Cerebellar cortex (tissue), 1 donor: ENCODE data around the gene XXYLT1.
"Not testable (repeated sequence)": the region's sequence is repeated elsewhere in the genome, so short reads cannot be mapped to it uniquely, and the experiment has no call there.

Experiments
- DNase-seq: peaks from one replicate; pipeline ENCODE4 v3.0.0-alpha.2; 2015; ENCODE audit warnings: low spot score

XXYLT1 gene

DNA sequence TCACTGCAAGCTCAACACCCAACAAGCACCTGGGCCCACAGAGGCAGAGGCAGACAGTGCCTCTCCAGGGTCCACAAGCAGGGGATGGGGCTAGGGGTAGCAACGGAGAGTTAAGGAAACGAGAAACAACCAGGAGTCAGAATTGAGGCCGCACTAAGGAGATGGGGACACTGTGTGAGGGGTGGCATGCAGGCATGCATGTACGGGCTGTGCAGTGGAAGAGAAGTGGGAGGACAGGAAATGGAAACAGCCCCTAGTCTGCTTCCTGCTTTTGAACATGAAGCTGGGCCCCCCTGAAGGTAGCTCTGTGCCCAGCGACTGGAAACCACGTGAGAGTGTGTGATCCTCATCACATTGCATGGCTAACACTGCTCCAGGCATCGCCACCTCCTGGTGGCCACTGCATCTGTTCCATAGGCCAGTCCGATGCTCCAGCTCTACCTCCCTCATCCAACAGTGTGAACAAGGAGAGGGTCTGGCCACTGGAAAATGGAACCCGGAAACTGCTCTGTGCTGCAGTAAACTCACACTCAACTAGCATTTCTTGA lies 44.0 kb downstream of the XXYLT1 start:
- no peak for DNase-seq

DNA sequence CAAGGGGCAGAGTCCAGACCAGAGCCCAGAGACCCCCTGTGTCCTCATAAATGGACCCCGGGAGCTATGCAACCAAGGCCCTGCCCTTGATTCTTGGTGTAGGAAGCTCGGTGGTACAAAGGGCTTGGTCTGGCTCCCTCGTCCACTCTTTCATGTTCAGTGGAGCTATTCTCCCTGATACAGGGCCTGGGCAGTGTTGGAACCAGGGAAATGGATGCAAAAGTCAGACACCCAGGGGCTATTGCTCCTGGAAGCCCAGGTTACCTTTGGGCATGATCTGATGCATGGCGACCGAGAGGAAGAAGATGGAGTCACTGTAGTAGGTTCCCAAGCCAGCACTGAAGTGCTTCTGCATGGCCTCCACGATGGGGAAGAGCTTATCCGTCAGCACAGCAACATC lies 44.5 kb downstream of the XXYLT1 start:
- DNase-seq, result no peak

DNA sequence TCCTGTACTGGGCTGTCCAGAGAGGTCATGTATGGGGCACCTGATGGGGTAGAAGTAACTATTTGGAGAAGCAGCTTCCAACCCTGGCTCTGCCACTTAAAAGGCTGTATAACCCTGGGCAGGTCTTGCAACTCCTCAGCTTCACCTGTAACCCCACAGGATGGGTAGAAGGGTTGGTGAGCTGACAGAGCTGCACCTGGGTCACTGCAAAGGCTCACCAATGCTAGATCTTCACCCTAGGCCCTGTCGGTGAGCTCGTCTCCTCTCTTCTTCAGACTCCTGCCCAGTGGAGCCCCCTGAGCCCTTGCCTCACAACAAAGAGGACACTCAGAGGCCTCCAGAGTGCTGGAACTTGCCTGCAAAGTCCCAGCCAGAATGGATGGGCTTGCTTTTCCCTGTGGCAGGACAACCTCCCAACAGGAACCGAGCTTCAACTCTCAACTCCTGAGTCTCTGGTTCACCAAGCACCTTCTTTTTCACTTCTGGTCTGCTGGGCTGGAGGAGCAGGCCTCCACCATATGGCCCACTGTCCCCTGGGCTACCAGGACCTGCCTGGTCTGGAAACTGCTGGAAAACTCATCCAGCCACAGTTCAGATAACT lies 45.9 kb downstream of the XXYLT1 start:
- DNase-seq, result no peak

DNA sequence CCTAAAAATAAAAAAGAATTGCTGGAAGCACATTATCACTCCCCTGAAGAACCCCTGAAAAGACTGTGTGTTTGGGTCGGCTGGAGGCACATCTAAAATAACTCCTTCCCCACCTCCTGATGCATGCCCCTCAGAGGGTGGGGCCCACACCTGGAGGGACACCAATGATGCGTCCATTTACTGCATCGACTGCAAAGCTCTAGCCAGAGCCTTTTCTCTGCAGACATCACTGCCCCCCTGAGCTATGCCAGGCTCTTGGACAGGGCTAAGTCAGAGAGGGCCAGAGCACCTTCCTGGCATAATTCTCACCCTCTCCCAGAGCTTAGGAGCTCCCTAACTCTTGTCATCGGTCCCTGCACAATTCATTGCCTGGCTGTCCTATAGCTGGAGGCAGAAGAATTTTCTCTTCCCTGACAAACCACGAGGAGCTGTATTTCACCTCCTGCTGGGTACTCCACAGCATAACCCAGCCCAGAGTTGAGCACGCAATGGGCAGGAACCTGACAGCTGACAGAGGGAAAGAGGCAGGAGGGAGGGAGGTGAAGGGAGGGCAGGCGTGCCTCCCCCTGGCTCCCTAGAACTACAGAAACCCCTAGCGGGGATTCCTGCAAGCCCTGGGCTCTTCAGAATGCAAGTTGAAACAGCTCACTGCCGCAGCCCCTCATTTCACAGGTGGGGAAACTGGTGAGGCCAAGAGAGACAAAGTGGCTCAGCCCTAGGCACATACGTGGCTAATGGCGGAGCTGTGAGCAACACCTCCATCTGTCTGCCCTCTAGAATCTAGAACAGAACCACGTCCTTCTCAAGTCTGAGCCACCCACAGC lies 46.6 kb downstream of the XXYLT1 start:
- DNase-seq, result no peak

DNA sequence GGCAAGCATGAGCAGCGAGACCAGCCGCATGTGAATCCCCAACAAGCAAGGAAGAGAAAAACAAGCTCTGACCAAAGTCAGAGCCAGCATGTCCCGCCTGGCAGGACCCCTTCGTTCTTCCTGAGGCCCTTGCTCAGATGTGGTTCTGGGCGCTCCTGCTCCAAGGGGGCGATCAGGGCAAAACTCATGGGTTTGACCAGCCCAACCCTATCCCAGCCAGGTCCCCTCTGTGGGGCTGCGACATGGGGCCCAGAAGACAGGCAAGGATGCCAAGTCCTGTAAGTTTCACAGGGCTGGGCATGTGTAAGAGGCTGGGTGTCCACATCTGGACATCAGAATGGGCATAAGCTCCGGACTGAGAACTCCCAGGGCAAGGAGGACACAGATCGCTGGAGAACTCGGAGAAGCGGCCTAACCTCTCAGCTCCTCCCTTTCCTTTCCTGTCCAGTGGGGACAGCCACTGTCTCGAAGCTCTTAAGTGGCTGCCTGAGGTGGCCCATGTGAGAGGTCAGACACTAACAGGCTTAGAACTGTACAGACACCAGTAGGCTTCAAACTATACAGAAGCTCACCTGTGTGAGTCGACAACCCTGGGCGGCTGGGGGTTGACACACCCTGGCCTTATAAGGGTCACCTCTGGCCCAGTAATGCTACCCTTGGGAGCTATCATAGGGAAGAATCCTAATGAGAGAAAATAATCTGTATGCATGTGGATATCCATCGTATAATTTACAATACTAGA lies 48.9 kb downstream of the XXYLT1 start:
- no peak for DNase-seq

DNA sequence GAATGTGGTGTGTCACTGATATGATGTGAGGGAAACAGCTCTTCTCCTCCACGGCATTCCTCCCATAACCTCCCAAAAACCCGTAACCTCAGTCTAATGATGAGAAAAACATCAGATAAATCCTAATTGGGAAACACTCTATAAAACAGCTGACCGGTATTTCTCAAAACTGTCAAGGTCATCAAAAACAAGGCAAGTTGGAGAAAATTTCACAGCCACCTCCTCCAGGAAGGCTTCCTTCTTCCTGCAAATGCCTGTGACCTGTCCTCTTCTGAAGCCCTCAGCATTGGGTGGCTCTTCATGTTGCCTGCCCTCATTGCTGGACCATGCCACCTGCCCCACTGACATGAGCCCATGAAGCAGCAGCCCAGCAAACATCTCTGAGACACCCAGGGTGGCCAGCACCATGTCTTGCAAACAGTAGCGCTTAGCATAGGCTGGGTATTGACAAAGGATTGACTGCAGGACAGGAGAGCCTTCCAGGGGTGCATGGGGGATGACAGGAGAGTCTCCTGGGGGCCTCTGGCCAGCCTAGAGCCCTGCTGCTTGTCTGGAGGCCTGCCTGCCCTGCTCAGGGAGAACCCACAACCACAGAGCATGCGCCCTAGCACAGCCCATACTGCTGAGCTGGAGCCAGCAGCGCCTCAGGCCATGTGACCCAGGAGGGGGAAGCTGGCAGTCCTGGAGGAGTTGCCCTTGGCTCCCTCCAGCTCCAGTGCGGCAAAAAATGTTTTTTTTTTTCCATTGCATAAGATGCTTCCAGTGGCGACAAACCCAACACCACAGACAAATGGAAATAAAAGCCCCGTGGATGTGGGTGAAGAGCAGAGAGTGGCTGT lies 49.7 kb downstream of the XXYLT1 start:
- no peak for DNase-seq

DNA sequence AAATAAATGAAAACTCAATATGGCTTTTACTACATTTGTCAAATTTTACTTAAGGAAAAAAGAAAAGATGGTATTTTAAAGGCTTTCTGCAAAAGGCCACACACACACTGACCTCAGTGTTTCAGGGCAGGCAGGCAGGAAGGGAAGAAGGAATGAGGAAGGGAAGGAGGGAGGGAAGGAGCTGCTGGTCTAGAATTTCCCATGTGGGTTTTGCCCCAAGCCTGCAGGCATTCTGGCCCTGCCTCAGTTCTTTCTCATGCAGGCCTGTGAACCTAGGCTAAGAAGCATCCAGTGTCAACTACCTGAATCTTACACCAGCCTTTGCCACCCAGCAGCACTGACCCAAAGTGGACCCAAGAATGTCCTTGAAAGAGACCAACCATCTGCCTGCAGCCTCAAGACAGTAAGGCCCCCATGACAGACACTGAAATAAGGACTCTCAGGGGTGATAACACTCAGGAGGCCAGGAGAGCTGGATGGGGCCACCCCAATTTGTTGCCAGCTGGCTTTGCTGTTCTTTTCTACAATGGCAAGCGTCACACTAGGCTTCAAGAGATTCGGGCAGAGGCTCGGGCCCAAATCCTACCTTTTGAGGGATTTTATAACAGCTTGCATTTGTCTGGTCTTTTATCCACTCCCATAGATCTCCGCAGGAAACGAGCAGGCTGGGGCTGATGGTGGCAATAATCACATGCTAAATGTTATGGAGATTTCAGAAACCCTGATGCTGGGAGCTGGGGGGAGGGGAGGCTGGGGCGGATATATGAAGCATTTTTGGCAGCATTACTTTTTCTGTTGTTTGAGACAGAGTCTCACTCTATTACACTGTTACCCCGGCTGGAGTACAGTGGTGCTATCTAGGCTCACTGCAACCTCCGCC lies 51.4 kb downstream of the XXYLT1 start:
- DNase-seq, result no peak

DNA sequence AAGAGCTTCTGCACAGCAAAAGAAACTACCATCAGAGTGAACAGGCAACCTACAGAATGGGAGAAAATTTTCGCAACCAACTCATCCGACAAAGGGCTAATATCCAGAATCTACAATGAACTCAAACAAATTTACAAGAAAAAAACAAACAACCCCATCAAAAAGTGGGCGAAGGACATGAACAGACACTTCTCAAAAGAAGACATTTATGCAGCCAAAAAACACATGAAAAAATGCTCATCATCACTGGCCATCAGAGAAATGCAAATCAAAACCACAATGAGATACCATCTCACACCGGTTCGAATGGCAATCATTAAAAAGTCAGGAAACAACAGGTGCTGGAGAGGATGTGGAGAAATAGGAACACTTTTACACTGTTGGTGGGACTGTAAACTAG lies 52.6 kb downstream of the XXYLT1 start:
- not testable (repeated sequence) for DNase-seq

DNA sequence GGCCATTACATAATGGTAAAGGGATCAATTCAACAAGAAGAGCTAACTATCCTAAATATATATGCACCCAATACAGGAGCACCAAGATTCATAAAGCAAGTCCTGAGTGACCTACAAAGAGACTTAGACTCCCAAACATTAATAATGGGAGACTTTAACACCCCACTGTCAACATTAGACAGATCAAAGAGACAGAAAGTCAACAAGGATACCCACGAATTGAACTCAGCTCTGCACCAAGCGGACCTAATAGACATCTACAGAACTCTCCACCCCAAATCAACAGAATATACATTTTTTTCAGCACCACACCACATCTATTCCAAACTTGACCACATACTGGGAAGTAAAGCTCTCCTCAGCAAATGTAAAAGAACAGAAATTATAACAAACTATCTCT lies 55.4 kb downstream of the XXYLT1 start:
- DNase-seq, result not testable (repeated sequence)

DNA sequence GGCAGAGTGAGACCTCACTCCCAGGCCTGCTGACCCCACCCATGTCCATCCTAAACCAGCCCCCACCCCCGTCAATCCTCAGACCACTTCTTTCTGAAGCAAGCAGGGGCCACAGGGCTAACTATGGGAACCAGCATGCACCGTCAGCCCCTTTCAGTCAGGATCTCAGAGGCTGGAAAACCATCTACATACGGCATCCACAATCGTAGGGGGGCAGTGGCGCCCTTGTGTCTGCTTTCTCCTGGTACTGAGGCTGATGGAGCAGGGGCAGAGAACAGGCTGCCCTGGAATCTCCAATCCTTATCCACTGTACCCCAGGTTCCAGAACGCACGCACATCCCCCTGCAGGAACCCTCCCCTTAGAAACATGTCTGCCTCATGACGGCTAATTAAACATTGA lies 56.6 kb downstream of the XXYLT1 start:
- DNase-seq, result no peak

DNA sequence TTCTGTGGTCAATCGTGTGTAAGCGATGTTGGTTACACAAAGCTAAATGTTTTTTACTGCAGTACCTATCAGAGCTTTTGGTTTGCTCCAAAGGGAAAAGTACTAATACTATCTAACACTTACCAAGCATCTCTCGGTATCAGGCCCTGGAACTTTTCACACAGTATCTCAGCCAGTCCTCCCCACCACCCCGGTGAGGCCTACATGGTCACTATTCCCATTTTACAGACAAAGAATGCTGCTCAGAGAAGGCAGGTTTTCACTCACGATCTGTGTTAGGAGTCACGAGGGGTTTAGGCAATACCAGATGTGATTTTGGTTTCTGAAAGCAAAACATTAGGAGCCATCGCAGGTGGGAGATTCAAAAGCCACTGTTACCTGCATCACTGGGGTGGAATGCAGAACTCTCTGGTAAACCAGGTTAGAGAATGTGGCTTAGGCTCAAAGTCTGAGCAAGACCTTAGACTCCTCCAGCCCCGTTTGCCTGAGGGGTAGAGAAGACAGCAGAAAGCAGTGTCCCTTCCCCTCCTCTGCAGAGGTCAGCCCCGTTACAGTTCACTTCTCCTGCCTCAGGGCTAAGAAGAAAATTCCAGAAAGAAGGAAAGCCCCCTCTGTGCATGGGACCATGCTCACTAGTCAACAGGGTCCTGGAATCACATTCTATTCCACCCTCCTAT lies 57.2 kb downstream of the XXYLT1 start:
- no peak for DNase-seq

DNA sequence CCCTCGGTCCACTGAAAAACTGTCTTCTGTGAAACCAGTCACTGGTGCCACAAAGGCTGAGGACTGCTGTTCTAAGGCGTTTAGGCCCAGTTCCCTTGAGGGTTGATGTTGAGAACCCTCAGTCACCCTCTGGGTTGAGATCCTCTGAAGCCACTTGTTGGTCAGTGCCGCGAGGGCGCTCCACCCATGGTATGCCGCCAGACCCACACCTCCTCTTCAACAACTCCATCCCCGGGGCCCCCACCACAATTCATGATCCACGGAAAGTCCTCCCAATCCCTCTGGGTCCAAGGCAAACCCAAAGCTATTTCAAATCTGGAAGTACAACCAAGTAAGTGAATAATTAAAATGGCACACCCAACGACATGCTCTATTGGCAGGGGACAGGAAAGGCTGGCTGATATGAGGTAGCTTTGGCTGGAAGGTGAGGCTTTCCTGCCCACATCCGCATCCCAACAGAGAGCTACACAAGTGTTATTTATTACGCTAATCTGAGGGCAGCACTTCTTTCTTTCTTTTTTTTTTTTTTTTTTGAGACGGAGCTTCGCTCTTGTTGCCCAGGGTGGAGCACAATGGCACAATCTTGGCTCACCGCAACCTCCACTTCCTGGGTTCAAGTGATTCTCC lies 58.1 kb downstream of the XXYLT1 start:
- DNase-seq, result no peak

DNA sequence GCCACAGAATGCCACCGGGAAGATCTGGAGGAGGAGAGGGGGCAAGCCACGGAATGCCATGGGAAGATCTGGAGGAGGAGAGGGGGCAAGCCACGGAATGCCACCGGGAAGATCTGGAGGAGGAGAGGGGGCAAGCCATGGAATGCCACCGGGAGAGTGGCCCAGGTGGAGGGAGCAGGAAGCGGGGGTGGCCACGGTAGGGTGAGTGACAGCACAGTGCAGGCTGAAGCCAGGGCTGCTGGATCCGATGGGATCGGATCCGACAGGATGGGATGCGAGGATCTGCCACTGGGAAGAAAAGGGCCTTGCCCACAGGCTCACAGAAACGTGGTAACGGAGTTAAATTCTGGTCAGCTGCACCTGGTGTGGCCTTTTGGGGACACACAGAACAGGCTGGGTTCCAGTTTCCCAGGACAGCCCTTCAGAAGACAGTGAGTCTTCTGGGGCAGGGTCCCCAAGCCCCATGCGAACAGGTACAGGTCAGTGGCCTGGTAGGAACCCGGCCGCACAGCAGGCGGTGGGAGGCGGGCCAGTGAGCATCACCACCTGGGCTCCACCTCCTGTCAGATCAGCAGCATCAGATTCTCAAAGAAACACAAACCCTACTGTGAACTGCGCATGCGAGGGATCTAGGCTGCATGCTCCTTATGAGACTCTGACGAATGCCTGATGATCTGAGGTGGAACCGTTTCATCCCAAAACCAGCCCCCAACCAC lies 58.8 kb downstream of the XXYLT1 start:
- no peak for DNase-seq

DNA sequence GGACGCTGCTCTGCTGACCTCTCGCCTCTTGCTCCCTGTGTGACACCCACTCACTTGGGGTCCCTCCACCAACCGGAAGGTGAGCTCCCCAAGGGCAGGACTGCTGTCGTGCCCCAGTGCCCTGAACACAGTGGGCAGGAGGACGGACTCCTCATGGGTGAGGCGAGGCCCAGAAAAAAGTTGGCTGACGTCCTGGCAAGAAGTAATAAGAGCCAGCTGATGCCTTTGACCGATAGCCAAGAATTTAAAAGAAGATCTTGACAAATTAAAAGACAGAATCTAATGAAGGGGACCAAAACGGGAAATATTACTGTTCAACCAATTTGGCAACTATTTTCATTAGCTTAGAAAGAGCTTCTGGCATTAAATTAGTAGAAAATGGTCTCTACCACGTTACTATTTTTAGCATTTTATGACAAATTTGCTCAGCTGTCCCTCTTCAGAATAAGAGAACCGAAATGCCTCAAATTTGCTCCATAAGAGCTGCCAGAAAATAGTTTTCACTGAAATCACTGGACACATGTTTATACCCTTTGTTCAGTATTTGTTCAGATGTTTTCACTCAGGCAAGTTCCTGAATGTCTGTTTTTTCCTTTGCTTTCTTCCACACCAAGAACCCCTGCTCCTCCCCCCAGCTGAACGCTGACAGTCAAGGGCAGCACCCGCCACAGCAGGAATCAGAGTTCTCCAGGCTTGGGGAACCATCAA lies 60.5 kb downstream of the XXYLT1 start:
- no peak for DNase-seq

DNA sequence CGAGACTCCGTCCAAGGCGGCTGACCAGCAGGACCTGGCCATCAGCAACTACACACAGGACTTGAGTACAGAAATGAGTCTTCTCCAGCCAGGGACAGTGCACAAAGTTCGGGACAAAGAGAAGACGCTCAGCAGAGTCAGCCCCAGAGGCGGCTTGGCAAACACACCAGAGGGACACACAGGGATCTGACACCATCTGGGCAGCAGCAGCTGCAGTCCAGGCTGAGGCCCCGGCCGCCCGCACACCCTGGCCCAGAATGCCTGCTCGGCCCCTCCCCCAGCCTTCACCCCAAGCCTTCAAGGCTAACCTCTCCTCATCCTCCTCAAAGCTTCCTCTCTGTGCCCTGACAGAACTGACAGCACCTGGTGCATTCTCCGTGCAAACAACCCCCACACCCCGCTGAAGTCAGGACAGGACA lies 61.1 kb downstream of the XXYLT1 start:
- no peak for DNase-seq

DNA sequence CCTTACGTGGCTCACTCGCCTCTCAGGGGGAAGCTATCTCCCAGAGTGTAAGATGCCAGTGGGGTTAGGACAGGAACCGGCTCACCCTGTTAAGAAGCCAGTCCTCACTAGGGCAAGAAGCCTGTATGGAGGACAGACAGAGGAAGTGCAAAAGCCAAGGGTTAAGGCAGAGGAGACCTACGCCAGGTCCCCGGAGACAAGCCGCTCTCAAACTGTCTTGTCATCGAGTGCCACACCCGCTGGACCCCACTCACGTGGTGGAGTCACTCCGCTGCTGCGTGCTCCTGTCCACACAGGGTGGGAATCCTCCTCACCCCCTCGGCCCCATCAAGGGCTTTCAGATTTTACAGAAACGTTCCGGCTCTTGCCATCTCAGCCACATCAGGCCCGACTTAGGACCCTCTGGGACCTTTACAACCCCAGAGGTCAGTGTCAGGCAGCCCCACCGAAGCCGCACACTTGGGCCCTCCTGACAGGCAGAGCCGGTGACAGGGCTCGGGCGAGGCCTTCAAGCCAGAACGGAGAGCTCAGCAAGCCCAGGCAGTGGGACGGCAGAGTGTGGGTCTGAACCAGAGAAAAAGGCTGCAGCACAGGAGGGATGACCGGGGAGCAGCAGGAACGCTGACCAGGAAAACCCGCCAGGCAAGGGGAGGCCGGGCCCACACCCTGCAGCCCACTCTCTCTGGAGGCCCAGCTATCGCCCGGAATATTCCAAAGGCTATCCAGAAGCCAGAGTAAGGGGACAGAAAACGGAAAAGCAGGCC lies 61.7 kb downstream of the XXYLT1 start:
- no peak for DNase-seq

DNA sequence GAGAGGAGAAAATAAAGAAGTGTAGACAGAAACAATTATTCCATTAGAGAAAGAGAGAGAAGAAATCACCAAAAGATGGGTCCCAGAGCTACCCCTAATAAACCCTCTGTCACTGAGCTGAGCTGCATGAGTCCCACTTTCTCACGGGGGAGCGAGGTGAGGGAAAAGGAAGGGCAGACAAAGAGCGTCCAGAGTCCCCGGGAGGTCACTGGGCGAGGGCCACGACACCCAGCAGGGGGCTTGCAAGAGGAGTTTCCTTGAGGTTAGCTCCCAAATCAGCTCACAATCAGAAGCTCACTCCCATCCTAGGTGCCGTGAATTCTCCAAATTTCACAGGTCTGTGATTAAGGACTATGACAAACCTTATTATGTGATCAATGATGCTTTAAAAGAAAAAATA lies 62.3 kb downstream of the XXYLT1 start:
- no peak for DNase-seq

DNA sequence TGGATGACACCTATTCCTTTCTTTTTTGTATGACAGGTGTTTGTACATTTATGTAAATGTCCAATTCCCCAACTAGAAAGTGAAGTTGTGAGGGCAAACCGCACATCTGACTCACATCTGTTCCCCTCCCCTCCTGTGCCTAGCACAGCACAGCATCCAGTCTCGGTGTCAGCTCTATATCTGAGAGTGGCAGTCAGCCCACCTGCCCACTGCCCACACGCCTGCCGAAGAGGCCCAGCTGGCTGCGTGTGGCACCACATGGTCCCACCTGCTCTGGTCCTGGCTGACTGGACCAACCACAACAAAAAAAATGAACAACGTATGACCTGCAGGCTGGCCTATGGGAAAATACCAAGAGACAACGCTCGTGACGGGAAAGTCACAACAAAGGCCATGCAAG lies 62.8 kb downstream of the XXYLT1 start:
- no peak for DNase-seq
